Esophagus squamous epithelium (tissue), 5 donors: Measurements from ENCODE around the gene SHF. TPM values are rescaled to one million over a fixed set of nuclear protein-coding genes. Genes with fewer than 3 reads are reported as not detected.

ENCODE experiments used
- DNase-seq: peaks from one replicate; lab custom pipeline; 2025; lab: John Stamatoyannopoulos, UW
- H3K27ac ChIP-seq, 4 donors: fragments of 200-600 bp; sonication (generic); one replicate each; pipeline ENCODE4 v1.5.1; 2016 to 2019; ENCODE audit warnings: mild to moderate bottlenecking in 1 of 4
- H3K27me3 ChIP-seq, 4 donors: fragments of 200-600 bp; sonication (generic); 1 replicate in 3 of 4; 2 replicates in 1 of 4; pipeline versions ENCODE4 v1.5.1 to v1.6.0; 2017 to 2021; ENCODE audit warnings: antibody characterized with exemption in 1 of 4
- H3K36me3 ChIP-seq, 3 donors: fragments of 200-600 bp; sonication (generic); one replicate each; pipeline ENCODE4 v1.5.1; 2016 to 2019
- H3K4me1 ChIP-seq, 3 donors: fragments of 200-600 bp; sonication (generic); one replicate each; pipeline ENCODE4 v1.5.1; 2017 to 2019
- H3K4me3 ChIP-seq, 4 donors: fragments of 200-600 bp; sonication (generic); 1 replicate in 3 of 4; 2 replicates in 1 of 4; pipeline ENCODE4 v1.5.1; 2016 to 2019; ENCODE audit warnings: mild to moderate bottlenecking in 2 of 4, moderate library complexity in 1 of 4
- H3K9me3 ChIP-seq, 3 donors: fragments of 200-600 bp; sonication (generic); one replicate each; pipeline ENCODE4 v1.5.1; 2016 to 2019
- POLR2A ChIP-seq, 4 donors: fragments of 450-650 bp; IDR thresholded peaks; one replicate each; pipeline ENCODE4 v1.6.1; 2017; ENCODE audit warnings: antibody characterized with exemption in 4 of 4, mild to moderate bottlenecking in 4 of 4, moderate library complexity in 3 of 4
- WGBS, 2 donors: methylation state at CpG; one replicate each; pipeline ENCODE4 v1.1.5; 2018; 5-methylcytosine and 5-hydroxymethylcytosine counted together
- intact Hi-C: fragments of 100-400 bp; cut with DNase I; formaldehyde crosslinking; loops from one replicate; pipeline ENCODE4 v1.15.0; 2022
- total RNA-seq, 4 donors: library from RNA; depleted of rRNA; stranded (reverse); fragments of >200 nt; gene quantifications; one replicate each; pipeline ENCODE4 v1.1.0, GENCODE V29; 2016
- TF ChIP-seq, protein P1 (sequence below), 6 experiments: fragments of 450-650 bp in 4 of 6; fragments of 200-600 bp in 2 of 6; sonication (generic) in 2 of 6; IDR thresholded peaks; one replicate each; pipeline ENCODE4 v1.5.1; 2016 to 2019; ENCODE audit warnings: antibody characterized with exemption in 6 of 6, mild to moderate bottlenecking in 4 of 6, moderate library complexity in 4 of 6
- donor health status: DM: yes; HTN: yes; CAD: no.

SHF gene
- total RNA-seq, 4 donors from 2014 or later, result 1.9 to 12.0 (median 5.7) TPM

DNA sequence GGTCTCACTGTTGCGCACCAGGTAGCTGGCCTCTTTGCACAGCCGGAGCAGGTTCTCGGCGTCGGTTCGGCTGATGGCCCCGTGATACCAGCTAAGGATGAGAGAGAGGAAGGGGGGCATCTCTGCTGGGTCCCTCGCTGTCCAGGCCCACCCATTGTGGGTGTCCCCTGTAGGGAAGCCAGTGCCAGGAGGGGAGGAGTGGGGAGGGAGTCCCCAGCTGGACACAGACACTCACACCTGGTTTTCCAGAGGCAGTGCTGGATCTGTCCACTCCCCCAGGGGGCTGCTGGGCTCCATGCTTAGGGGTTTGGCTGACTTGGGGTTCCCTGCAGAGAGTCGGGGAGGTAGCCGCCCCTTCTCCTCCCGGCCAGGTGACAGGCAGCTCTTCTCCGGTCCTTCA, 15.9 kb downstream of the SHF start:
- peaks cover 0 to 30% (median 0%) of the 10 kb centered on the region in 3 donors for H3K36me3 ChIP-seq
- no peak for DNase-seq
- H3K9me3 ChIP-seq, result no peaks in the 10 kb centered on the region
- H3K4me3 ChIP-seq, result no peak overlapping the region
- H3K27ac ChIP-seq, result no peak overlapping the region
- no peak for TF ChIP-seq POLR2A (IDR thresholded peaks at IDR 0.05)
- TF ChIP-seq, protein P1, sequence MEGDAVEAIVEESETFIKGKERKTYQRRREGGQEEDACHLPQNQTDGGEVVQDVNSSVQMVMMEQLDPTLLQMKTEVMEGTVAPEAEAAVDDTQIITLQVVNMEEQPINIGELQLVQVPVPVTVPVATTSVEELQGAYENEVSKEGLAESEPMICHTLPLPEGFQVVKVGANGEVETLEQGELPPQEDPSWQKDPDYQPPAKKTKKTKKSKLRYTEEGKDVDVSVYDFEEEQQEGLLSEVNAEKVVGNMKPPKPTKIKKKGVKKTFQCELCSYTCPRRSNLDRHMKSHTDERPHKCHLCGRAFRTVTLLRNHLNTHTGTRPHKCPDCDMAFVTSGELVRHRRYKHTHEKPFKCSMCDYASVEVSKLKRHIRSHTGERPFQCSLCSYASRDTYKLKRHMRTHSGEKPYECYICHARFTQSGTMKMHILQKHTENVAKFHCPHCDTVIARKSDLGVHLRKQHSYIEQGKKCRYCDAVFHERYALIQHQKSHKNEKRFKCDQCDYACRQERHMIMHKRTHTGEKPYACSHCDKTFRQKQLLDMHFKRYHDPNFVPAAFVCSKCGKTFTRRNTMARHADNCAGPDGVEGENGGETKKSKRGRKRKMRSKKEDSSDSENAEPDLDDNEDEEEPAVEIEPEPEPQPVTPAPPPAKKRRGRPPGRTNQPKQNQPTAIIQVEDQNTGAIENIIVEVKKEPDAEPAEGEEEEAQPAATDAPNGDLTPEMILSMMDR (IDR thresholded peaks at IDR 0.05), result no peak
- no peaks in the 10 kb centered on the region for H3K27me3 ChIP-seq
- 100% methylated on average over 7 of the region's 12 CpGs; no CpG with 5 or more reads in 1 of the 2 donors for WGBS, 2 donors
- H3K4me1 ChIP-seq, result peaks cover 0 to 22% (median 4%) of the 10 kb centered on the region in 3 donors
- intact Hi-C loops, result no loop called here

DNA sequence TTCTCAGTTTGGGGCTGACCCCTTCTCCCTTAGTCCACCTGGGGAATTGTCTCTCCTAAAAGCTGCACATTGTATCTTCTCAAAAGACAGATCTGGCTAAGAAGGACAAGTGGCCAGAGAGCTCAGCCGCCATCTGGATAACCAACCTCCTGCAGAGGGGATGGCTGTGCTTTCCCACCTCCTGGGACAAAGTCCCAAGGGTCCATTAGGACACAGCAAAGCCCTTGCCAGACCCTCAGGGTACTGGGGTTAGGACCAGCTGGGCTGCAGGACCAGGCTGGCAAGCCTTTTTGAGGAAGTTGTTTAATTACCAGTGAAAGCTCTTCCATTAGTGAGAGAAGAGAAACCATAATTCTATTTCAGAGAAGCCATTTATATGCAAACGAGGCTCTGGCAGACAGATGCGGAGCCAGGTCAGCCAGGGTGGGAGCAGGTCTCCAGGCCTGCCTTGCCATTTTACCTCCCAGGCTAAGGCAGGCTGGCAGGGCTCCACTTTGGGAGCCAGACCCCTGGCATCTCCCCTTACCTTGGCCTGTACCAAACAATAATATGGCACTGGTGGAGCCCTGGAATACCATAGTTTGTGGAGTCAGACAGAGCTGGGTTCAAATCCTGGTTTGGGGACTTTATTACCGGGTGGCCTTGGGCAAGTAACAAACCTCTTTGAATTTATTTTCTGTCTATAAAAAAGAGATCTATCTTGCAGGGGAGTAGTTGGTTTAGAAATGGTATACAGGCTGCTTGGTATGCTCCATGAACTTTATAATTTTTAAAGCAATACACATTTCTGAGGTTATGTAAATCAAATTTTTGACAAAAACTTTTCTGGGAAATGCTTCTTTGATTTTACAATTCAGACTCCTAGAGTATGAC, 17.9 kb downstream of the SHF start:
- Histone ChIP-seq H3K4me1 (peaks cover 10 to 43% (median 10%) of the 10 kb centered on the region in 3 donors), H3K27ac (peak overlapping the region in 3 of 4 donors; percentile 1 to 99 (median 6)), H3K9me3 (no peaks in the 10 kb centered on the region), H3K4me3 (no peak overlapping the region), H3K36me3 (peaks cover 0 to 33% (median 0%) of the 10 kb centered on the region in 3 donors), H3K27me3 (no peaks in the 10 kb centered on the region)
- no peak for TF ChIP-seq POLR2A (IDR thresholded peaks at IDR 0.05)
- TF ChIP-seq, protein P1 (IDR thresholded peaks at IDR 0.05), result no peak
- 54 to 67% methylated on average over 3 of the region's 4 CpGs for WGBS, 2 donors
- DNase-seq, result no peak
- intact Hi-C loops, result no loop called here

DNA sequence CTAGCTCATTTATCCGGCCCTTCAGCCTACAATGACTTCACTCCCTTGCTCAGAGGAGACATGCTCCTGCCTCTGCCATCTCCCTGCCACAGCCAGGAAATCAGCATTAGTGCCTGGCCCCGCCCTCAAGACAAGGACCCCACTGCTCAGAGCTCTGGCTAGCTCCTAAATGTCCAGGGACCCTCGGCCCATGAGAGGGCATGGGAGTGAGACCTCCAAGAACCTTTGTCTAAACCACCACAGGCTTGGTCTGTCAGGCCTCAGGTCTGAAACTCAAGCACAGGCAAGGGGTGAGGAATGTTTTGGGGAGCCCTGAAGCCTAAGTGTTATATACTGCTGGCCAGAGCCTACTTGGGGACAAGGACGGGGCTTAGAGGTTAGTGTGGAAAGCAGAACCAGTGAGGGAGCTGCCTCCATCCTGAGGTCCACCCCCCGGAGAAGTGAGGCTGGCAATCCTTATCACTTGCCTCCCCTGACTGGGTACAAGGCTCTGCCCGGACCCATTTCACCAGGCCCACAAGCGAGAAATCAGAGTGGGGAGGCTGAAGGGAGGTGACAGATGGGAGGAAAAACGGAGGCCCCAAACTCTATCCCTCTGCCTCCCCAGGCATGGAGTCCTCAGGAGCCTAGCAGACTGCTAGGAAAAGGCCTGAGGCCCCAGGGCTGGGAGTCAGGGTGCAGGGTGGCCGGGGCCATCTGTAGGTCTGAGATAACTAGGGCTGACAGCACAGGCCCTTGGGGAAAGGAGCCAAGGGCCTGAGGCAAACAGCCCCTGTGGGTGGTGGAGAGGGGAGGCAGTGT, 18.8 kb downstream of the SHF start:
- 77 to 78% methylated on average over 2 to 7 of the region's 9 CpGs for WGBS, 2 donors

GRCh38 chr15:45168286-45168685, 19.5 kb downstream of the SHF start:
- H3K9me3 ChIP-seq, result no peaks in the 10 kb centered on the region
- peaks cover 0 to 33% (median 0%) of the 10 kb centered on the region in 3 donors for H3K36me3 ChIP-seq
- H3K4me3 ChIP-seq, result no peak overlapping the region
- H3K4me1 ChIP-seq, result peaks cover 11 to 58% (median 16%) of the 10 kb centered on the region in 3 donors
- WGBS, 2 donors, result 100% methylated on average over 1 to 2 of the region's 4 CpGs
- TF ChIP-seq POLR2A (IDR thresholded peaks at IDR 0.05), result no peak
- TF ChIP-seq, protein P1 (IDR thresholded peaks at IDR 0.05), result no peak
- intact Hi-C loops, result no loop called here
- peak overlapping the region in 3 of 4 donors; percentile 94 to 99 (median 99) for H3K27ac ChIP-seq
- no peak for DNase-seq
- H3K27me3 ChIP-seq, result no peaks in the 10 kb centered on the region

More for the DNA sequence above, 18.8 kb downstream of the SHF start:
- Histone ChIP-seq H3K9me3 (no peaks in the 10 kb centered on the region), H3K4me3 (no peak overlapping the region), H3K4me1 (peaks cover 10 to 52% (median 10%) of the 10 kb centered on the region in 3 donors), H3K36me3 (peaks cover 0 to 33% (median 0%) of the 10 kb centered on the region in 3 donors), H3K27ac (peak overlapping the region in 3 of 4 donors; percentile 21 to 99 (median 94)), H3K27me3 (no peaks in the 10 kb centered on the region)
- DNase-seq, result no peak
- intact Hi-C loops, result no loop called here
- TF ChIP-seq, protein P1 (IDR thresholded peaks at IDR 0.05), result no peak
- TF ChIP-seq POLR2A (IDR thresholded peaks at IDR 0.05), result no peak
